GM12878 (cell line): ENCODE results near the gene SDCCAG8. TPM values are rescaled to one million over a fixed set of nuclear protein-coding genes. Genes with fewer than 3 reads are reported as not detected.

Experiments
- ATAC-seq: fragments of 200-7000 bp; cut with Tn5 transposase; 3 replicates; pipeline ENCODE4 v1.9.1; 2020; ENCODE audit warnings: mild to moderate bottlenecking, moderate library complexity
- BruUV-seq: library from RNA; stranded (reverse); fragments of 400-500 nt; replicated peaks from 2 replicates; lab custom pipeline; 2021; lab: Mats Ljungman, UMichigan
- CTCF ChIA-PET: fragments of 300-600 bp; sonication (Branson Sonifier 250); formaldehyde crosslinking; extraction: SDS; loops from one replicate; lab custom pipeline; 2021; ENCODE audit warnings: inconsistent platforms; lab: Yijun Ruan, JAX
- POLR2A ChIA-PET: fragments of 350-600 bp; formaldehyde crosslinking; extraction: SDS; loops from one replicate; lab custom pipeline; 2021; ENCODE audit warnings: inconsistent platforms; lab: Charles Lee
- RAD21 ChIA-PET: fragments of 300-600 bp; sonication (Branson Sonifier 250); formaldehyde crosslinking; loops from one replicate; lab custom pipeline; 2023; ENCODE audit warnings: antibody characterized with exemption; ENCODE audit not compliant: unreplicated experiment; lab: Charles Lee
- SMC1A ChIA-PET: fragments of 300-600 bp; sonication (Branson Sonifier 250); formaldehyde crosslinking; loops from one replicate; lab custom pipeline; 2023; ENCODE audit not compliant: unreplicated experiment, uncharacterized antibody; lab: Charles Lee
- DNase-seq: peaks from one replicate; pipeline ENCODE4 v3.0.0-alpha.2; 2011; ENCODE audit warnings: low read depth, low spot score
- FAIRE-seq: peaks from 3 replicates; lab custom pipeline; 2011; peaks lifted over from hg19 to GRCh38; lab: Jason Lieb, UNC
- H2AFZ ChIP-seq: 2 replicates; pipeline ENCODE4 v1.6.0; 2011; ENCODE audit warnings: low read depth, low read length, control low read depth; ENCODE audit not compliant: control insufficient read depth
- H3K27ac ChIP-seq: 2 replicates; pipeline ENCODE4 v1.5.1; 2011; ENCODE audit warnings: control low read depth; ENCODE audit not compliant: control insufficient read depth, insufficient read depth
- H3K27me3 ChIP-seq, 2 experiments: replicated peaks in 1 of 2; 2 replicates each; pipeline versions ENCODE4 v1.6.0 to v1.6.1; 2011; ENCODE audit warnings: low read length in 1 of 2; ENCODE audit not compliant: control insufficient read depth in 2 of 2, insufficient read depth in 2 of 2
- H3K36me3 ChIP-seq, 2 experiments: 2 replicates each; pipeline ENCODE4 v1.5.1; 2011; ENCODE audit warnings: low read length in 1 of 2; ENCODE audit not compliant: control insufficient read depth in 2 of 2, insufficient read depth in 2 of 2
- H3K4me1 ChIP-seq: 2 replicates; pipeline ENCODE4 v1.6.1; 2011; ENCODE audit warnings: mild to moderate bottlenecking, low read length, moderate library complexity, mixed read lengths; ENCODE audit not compliant: control insufficient read depth, insufficient read depth
- H3K4me2 ChIP-seq: 2 replicates; pipeline ENCODE4 v1.6.0; 2011; ENCODE audit warnings: control low read depth; ENCODE audit not compliant: control insufficient read depth, insufficient read depth
- H3K4me3 ChIP-seq: fragments of 200-600 bp; sonication (generic); 2 replicates; pipeline ENCODE4 v1.5.1; 2016
- H3K79me2 ChIP-seq: 2 replicates; pipeline ENCODE4 v1.6.0; 2011; ENCODE audit warnings: low read length; ENCODE audit not compliant: control insufficient read depth, insufficient read depth
- H3K9ac ChIP-seq: 2 replicates; pipeline ENCODE4 v1.8.0; 2011; ENCODE audit warnings: low read length, control low read depth, mixed read lengths; ENCODE audit not compliant: control insufficient read depth, insufficient read depth
- H3K9me3 ChIP-seq: replicated peaks from 3 replicates; pipeline ENCODE4 v1.5.1; 2011; ENCODE audit warnings: mild to moderate bottlenecking, low read length; ENCODE audit not compliant: control insufficient read depth, insufficient read depth
- H4K20me1 ChIP-seq: 2 replicates; pipeline ENCODE4 v1.6.0; 2011; ENCODE audit not compliant: control insufficient read depth, insufficient read depth
- ATF2 ChIP-seq: IDR thresholded peaks from 2 replicates; pipeline ENCODE4 v1.6.1; 2012; ENCODE audit warnings: low read length, inconsistent platforms
- BACH1 ChIP-seq: fragments of 450-650 bp; IDR thresholded peaks from 2 replicates; pipeline ENCODE4 v1.6.1; 2017; ENCODE audit warnings: mild to moderate bottlenecking, borderline replicate concordance
- BCLAF1 ChIP-seq: fragments of 450-650 bp; IDR thresholded peaks from 2 replicates; pipeline ENCODE4 v1.6.1; 2017; ENCODE audit warnings: antibody characterized with exemption, mild to moderate bottlenecking, moderate library complexity
- BRCA1 ChIP-seq: IDR thresholded peaks from 2 replicates; pipeline ENCODE4 v1.6.1; 2011; ENCODE audit warnings: low read depth, low read length, improper control_type of control experiment
- CTCF ChIP-seq, 3 experiments: IDR thresholded peaks in 2 of 3; conservative IDR thresholded peaks in 1 of 3; 2 replicates each; pipeline ENCODE4 v1.5.1; 2011; ENCODE audit warnings: low read depth in 3 of 3, low read length in 3 of 3, mild to moderate bottlenecking in 3 of 3, control low read depth in 2 of 3, moderate library complexity in 2 of 3, inconsistent platforms in 1 of 3, mixed read lengths in 1 of 3; ENCODE audit not compliant: control insufficient read depth in 2 of 3, insufficient read depth in 1 of 3; ENCODE audit errors: extremely low read depth in 1 of 3
- HCFC1 ChIP-seq: fragments of 150-350 bp; IDR thresholded peaks from 2 replicates; pipeline ENCODE4 v1.6.1; 2014; ENCODE audit warnings: low read length
- IRF3 ChIP-seq: fragments of 450-650 bp; IDR thresholded peaks from 2 replicates; pipeline ENCODE4 v1.6.1; 2014; ENCODE audit warnings: mild to moderate bottlenecking
- MTA3 ChIP-seq: IDR thresholded peaks from 2 replicates; pipeline ENCODE4 v1.6.1; 2012; ENCODE audit warnings: low read length, inconsistent platforms, borderline replicate concordance
- RFX5 ChIP-seq: IDR thresholded peaks from 2 replicates; pipeline ENCODE4 v1.6.1; 2011; ENCODE audit warnings: low read depth, low read length, improper control_type of control experiment
- RUNX3 ChIP-seq: IDR thresholded peaks from 2 replicates; pipeline ENCODE4 v1.6.1; 2012; ENCODE audit warnings: low read length, inconsistent platforms
- SIX5 ChIP-seq: IDR thresholded peaks from 2 replicates; pipeline ENCODE4 v1.6.1; 2011; ENCODE audit warnings: mild to moderate bottlenecking, low read depth, low read length, moderate library complexity; ENCODE audit not compliant: severe bottlenecking
- SKIL ChIP-seq: fragments of 450-650 bp; IDR thresholded peaks from 2 replicates; pipeline ENCODE4 v1.6.1; 2017; ENCODE audit warnings: mild to moderate bottlenecking, low read depth, inconsistent platforms; ENCODE audit not compliant: poor library complexity, severe bottlenecking
- ZNF24 ChIP-seq: fragments of 450-650 bp; IDR thresholded peaks from 2 replicates; pipeline ENCODE4 v1.6.1; 2017; ENCODE audit warnings: antibody characterized with exemption, mild to moderate bottlenecking
- WGBS: methylation state at CpG from one replicate; pipeline ENCODE4 v1.1.6; 2016; ENCODE audit warnings: low lambda C conversion rate; ENCODE audit not compliant: insufficient replicate concordance, insufficient coverage; ENCODE audit errors: missing lambda C conversion rate; 5-methylcytosine and 5-hydroxymethylcytosine counted together
- in situ Hi-C: fragments of 300-500 bp; cut with MboI; formaldehyde crosslinking; loops from 9 replicates; pipeline ENCODE4 v1.14.3; 2018; ENCODE audit warnings: mixed read lengths
- intact Hi-C: fragments of 100-400 bp; cut with micrococcal nuclease; formaldehyde crosslinking; loops from one replicate; pipeline ENCODE4 v1.14.2; 2022; ENCODE audit not compliant: unreplicated experiment
- polyA plus RNA-seq, 11 experiments: library from polyadenylated mRNA; depleted of rRNA in 4 of 11; unstranded in 6 of 11; stranded (reverse) in 5 of 11; fragments of >200 nt; fragmentation: Nextera tagmentation in 4 of 11; fragmentation: Illumina TruSeq in 1 of 11; extraction: Ambion mirVana in 4 of 11; extraction: Trizol in 1 of 11; gene quantifications; 1 replicate in 1 of 11; 2 replicates in 10 of 11; pipeline versions ENCODE4 v1.2.1 to v1.2.3, GENCODE V29; 2011 to 2016; ENCODE audit warnings: inconsistent platforms in 2 of 11, missing spikeins in 2 of 11, low read depth in 1 of 11
- total RNA-seq, 4 experiments: library from RNA; depleted of rRNA in 3 of 4; stranded (reverse); fragments of >200 nt in 3 of 4; fragmentation: Illumina TruSeq in 1 of 4; extraction: Trizol in 1 of 4; gene quantifications; 2 replicates each; pipeline versions ENCODE4 v1.2.1 to v1.2.3, GENCODE V29; 2013 to 2021

SDCCAG8 gene
- total and polyA plus RNA-seq, 10 of the 15 experiments (the other 5 are each of a cell fraction or from before 2014, with no cell fraction given), result 15.0 to 25.6 (median 20.6) TPM

GRCh38 chr1:243535014-243535413 is 279.2 kb downstream of the SDCCAG8 start:
- no peak for TF ChIP-seq SIX5
- TF ChIP-seq BRCA1, result no peak
- no peak for TF ChIP-seq CTCF (IDR thresholded peaks at IDR 0.05 in 2 of 3, conservative IDR thresholded peaks at IDR 0.05 in 1 of 3; ENCODE audit: control insufficient read depth in 2 of 3, extremely low read depth in 1 of 3, insufficient read depth in 1 of 3, low read depth in 3 of 3, low read length in 3 of 3)
- TF ChIP-seq SKIL, result no peak
- no peak for TF ChIP-seq BCLAF1
- no peak for TF ChIP-seq BACH1
- no peak for TF ChIP-seq ZNF24
- TF ChIP-seq HCFC1, result no peak
- TF ChIP-seq IRF3, result no peak
- TF ChIP-seq RFX5, result no peak
- TF ChIP-seq ATF2, result no peak
- TF ChIP-seq MTA3, result no peak
- TF ChIP-seq RUNX3, result no peak
- ChIA-PET SMC1A (no interaction called here), CTCF (no interaction called here), POLR2A (no interaction called here), RAD21 (interaction anchor here (0.9 kb wide), 1 partner anchor 12 kb away, joined by 3 read pairs; no protein-coding TSS in a partner anchor)
- no peak overlapping the region for H3K4me3 ChIP-seq
- no peaks in the 10 kb centered on the region for H3K27me3 ChIP-seq
- H3K27ac ChIP-seq, result no peak overlapping the region
- in situ Hi-C loops (no loop called here), intact Hi-C loops (no loop called here)
- no peak overlapping the region for H3K4me2 ChIP-seq
- no peak for ATAC-seq
- no peak for DNase-seq
- BruUV-seq, result no TSS peak
- no peak for FAIRE-seq
- H3K79me2 ChIP-seq, result no peaks in the 10 kb centered on the region
- no peaks in the 10 kb centered on the region for H4K20me1 ChIP-seq
- H2AFZ ChIP-seq, result no peak overlapping the region
- no peaks in the 10 kb centered on the region for H3K36me3 ChIP-seq
- WGBS, result 100% methylated on average over 1 of the region's 1 CpG
- no peaks in the 10 kb centered on the region for H3K4me1 ChIP-seq
- H3K9ac ChIP-seq, result no peak overlapping the region
- H3K9me3 ChIP-seq, result no peaks in the 10 kb centered on the region
